ENCODE measurements around the gene TSPEAR.

GRCh38 chr21:44614161-44614631, 97.2 kb downstream of the TSPEAR start:
- no peak for TF ChIP-seq USF1 (CRISPR knock-in tag; IDR thresholded peaks at IDR 0.05)
- TF ChIP-seq GATAD2B (IDR thresholded peaks at IDR 0.05; ENCODE audit: borderline replicate concordance) = no peak
- TF ChIP-seq EZH2 (IDR thresholded peaks at IDR 0.05; ENCODE audit: borderline replicate concordance, low read depth, low read length) = no peak
